GM23338 (cell line): ENCODE data around the gene ANKS1B.

Experiments
- CREB1 ChIP-seq: fragments of 250-450 bp; sonication (Bioruptor Pico); IDR thresholded peaks from 2 replicates; pipeline ENCODE4 v1.5.0; 2020; ENCODE audit warnings: low read depth, mild to moderate bottlenecking, moderate library complexity
- CTCF ChIP-seq, 2 experiments: fragments of 200-600 bp in 1 of 2; sonication (generic) in 1 of 2; conservative IDR thresholded peaks; 2 replicates each; pipeline versions ENCODE4 v1.5.1 to v1.6.1; 2016 to 2017; ENCODE audit warnings: antibody characterized with exemption in 2 of 2, low read depth in 2 of 2, mild to moderate bottlenecking in 2 of 2, moderate library complexity in 1 of 2
- ETS1 ChIP-seq: IDR thresholded peaks from 2 replicates; pipeline ENCODE4 v1.6.1; 2016; ENCODE audit warnings: antibody characterized with exemption
- EZH2 ChIP-seq: fragments of 200-600 bp; sonication (generic); IDR thresholded peaks from one replicate; pipeline ENCODE4 v1.8.0; 2017; ENCODE audit warnings: antibody characterized with exemption, mild to moderate bottlenecking, low read depth; ENCODE audit not compliant: unreplicated experiment
- EZH2phosphoT487 ChIP-seq: fragments of 200-600 bp; sonication (generic); IDR thresholded peaks from one replicate; pipeline ENCODE4 v1.8.1; 2018; ENCODE audit warnings: antibody characterized with exemption; ENCODE audit not compliant: unreplicated experiment
- JUNB ChIP-seq: IDR thresholded peaks from one replicate; pipeline ENCODE4 v1.6.1; 2016; ENCODE audit warnings: antibody characterized with exemption; ENCODE audit not compliant: unreplicated experiment
- NANOG ChIP-seq: IDR thresholded peaks from 2 replicates; pipeline ENCODE4 v1.6.1; 2016; ENCODE audit warnings: antibody characterized with exemption, borderline replicate concordance
- POLR2AphosphoS5 ChIP-seq: IDR thresholded peaks from 2 replicates; pipeline ENCODE4 v1.6.1; 2016; ENCODE audit warnings: antibody characterized with exemption, low read depth
- REST ChIP-seq: IDR thresholded peaks from one replicate; pipeline ENCODE4 v1.6.1; 2018; ENCODE audit warnings: antibody characterized with exemption; ENCODE audit not compliant: unreplicated experiment
- STAT1 ChIP-seq: IDR thresholded peaks from one replicate; pipeline ENCODE4 v1.6.1; 2016; ENCODE audit warnings: antibody characterized with exemption; ENCODE audit not compliant: unreplicated experiment
- ZNF114 ChIP-seq: fragments of 250-450 bp; sonication (Bioruptor Pico); IDR thresholded peaks from 2 replicates; pipeline ENCODE4 v1.5.0; 2020; ENCODE audit warnings: mild to moderate bottlenecking, moderate library complexity
- ZNF331 ChIP-seq: fragments of 250-450 bp; sonication (Bioruptor Pico); IDR thresholded peaks from 2 replicates; pipeline ENCODE4 v1.5.0; 2020; ENCODE audit warnings: low read depth, mild to moderate bottlenecking, moderate library complexity
- ZNF462 ChIP-seq: fragments of 250-450 bp; sonication (Bioruptor Pico); IDR thresholded peaks from 2 replicates; pipeline ENCODE4 v1.5.0; 2020; ENCODE audit warnings: mild to moderate bottlenecking, moderate library complexity

GRCh38 chr12:99136516-99136915 lies 848.2 kb downstream of the ANKS1B start:
- TF ChIP-seq CREB1 (CRISPR knock-in tag) (no peak), JUNB (no peak), CTCF (conservative IDR thresholded peaks at IDR 0.05; ENCODE audit: low read depth in 2 of 2) (no peak), REST (no peak), EZH2phosphoT487 (no peak), POLR2AphosphoS5 (no peak), EZH2 (no peak), ZNF331 (CRISPR knock-in tag) (no peak), ZNF114 (CRISPR knock-in tag) (no peak), ZNF462 (CRISPR knock-in tag) (no peak), STAT1 (no peak), ETS1 (no peak), NANOG (no peak)
